ENCODE results near the gene ANKH.

Gene ANKH

DNA sequence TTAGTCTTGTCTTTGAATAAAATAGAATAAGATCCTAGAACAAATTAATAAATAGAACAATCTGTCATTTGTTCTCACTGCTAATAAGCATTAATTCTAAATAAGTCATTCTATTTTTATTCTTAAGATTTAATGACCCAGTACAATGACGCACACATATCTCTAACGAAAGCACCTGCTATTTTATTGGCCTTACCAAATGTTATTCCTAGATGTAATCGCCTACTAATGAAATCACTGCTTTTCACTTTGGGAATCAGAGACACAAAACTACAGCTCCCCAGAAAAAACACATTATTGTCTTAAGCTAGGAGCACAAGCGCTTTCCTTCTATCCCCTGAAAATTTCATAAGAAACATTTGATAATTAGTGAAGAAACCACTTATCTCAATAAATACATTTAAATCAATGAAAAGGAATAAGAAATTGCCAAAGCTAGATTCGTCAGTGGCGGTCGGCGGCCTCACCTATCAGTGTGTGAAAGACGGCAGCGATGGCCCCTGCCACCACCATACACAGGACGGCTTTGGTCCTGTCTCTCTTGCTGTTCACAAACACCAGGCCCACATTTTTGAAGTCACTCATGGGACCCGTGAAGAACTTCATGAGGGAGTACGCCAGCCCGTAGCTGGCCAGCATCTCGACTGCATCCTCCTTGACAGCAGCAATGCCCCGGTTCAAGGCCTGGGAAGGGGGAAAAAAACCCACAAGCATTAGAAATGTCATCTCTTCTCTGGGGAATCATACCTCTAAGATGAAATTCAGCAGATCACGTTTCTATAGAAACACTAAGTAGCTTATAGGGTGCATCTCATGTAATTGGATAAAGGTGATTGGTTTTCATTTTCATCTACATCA is 102.8 kb downstream of the ANKH start:
- no peak for FAIRE-seq
- DNase-seq (ENCODE audit: insufficient read length, low spot score), result no peak
- TF ChIP-seq POLR2A (IDR thresholded peaks at IDR 0.05; ENCODE audit: low read depth, low read length), result no peak

DNA sequence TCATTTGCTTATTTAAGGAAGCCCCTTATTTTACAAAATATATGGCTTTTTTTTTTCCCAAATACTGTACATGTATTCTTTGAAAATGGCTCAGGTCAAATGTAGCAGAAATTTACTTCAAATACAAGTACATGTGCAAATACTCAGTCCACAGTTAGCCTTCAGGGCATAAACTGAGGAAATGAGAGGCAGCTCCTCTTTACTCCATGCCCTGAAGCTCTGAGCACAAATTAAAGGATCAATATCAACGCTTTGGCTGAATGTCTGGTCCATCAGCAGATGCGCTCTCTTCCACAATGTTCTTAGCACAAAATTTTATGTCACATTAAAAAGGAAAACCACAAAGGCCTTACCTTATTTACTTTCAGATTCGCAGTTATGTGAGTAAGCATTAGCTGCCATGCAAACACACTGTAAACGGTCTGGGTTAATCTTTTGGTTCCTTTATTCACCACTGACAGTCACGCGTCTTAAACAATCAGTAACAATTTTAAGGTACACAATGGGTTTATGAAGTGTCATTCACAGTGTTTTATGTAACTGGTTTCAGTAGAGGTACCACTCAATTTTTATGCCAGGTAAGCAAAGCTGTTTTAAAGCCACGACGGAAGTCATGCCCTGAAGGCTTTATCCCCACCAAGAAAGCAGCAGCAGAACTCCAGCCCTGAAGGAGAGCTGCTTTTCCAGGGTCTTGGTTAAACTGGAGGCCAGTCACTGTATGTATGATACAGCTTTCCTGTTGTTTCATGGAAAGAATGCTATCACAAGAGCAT is 103.7 kb downstream of the ANKH start:
- DNase-seq (ENCODE audit: insufficient read length, low spot score) (no peak), FAIRE-seq (no peak)
- no peak for TF ChIP-seq POLR2A (IDR thresholded peaks at IDR 0.05; ENCODE audit: low read depth, low read length)

DNA sequence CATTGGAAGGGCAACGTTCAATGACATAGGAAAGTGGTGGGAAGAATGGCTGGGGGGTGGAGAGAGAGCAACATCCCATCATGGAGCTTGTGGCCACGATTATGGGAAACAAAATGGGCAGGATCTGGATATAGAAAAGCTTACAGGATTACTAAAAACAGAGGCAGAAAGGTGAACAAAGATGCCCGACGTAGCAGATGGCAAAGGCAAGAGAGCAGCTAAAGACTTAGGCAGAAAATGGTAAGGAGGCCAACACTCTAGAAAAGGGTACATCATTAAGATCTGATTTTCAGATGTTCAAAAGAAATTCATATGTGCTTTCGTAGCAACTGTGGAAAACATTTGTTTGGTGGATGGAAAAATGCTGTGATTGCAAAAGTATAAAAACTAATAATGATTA is 104.5 kb downstream of the ANKH start:
- TF ChIP-seq POLR2A (IDR thresholded peaks at IDR 0.05; ENCODE audit: low read depth, low read length), result no peak
- DNase-seq (ENCODE audit: insufficient read length, low spot score), result no peak
- no peak for FAIRE-seq

DNA sequence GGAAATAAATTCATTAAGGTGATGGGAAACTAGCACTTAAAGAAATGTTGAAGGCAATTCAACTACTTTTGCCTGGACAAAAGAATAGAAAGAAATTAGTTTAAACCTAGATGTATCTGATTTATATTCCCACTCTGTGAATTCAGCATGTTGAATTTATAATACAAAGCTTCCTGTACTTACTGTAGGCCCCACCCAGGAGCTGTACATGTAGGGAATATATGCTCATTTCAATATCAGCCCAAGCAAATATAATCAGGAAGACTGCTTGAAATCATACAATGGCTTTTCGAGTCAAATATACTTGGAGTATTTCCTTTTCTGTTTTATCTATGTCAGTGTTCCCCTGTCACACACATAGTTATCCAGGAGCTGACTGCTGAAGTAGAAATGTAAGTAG is 105.0 kb downstream of the ANKH start:
- no peak for TF ChIP-seq POLR2A (IDR thresholded peaks at IDR 0.05; ENCODE audit: low read depth, low read length)
- FAIRE-seq (no peak), DNase-seq (ENCODE audit: insufficient read length, low spot score) (no peak)

DNA sequence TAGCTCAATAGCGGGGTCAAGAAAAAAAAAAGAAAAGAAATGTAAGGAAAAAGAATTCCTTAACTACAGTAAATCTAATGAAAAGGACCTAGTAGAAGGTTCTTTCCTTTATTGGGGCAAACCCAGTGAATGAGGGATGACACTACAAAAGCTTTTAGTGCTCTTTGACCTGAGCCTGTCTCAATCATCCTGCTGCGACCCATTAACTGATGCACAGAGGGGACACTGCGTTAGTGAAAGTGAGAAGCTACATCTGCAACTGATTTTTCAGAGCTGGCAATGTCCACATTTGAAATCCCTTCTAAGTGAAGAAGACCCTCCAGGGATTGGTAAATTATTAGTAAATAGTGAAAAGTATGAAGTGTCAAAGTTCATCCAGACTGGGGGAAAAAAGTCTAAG is 106.0 kb downstream of the ANKH start:
- FAIRE-seq, result no peak
- no peak for TF ChIP-seq POLR2A (IDR thresholded peaks at IDR 0.05; ENCODE audit: low read depth, low read length)
- DNase-seq (ENCODE audit: insufficient read length, low spot score), result no peak

DNA sequence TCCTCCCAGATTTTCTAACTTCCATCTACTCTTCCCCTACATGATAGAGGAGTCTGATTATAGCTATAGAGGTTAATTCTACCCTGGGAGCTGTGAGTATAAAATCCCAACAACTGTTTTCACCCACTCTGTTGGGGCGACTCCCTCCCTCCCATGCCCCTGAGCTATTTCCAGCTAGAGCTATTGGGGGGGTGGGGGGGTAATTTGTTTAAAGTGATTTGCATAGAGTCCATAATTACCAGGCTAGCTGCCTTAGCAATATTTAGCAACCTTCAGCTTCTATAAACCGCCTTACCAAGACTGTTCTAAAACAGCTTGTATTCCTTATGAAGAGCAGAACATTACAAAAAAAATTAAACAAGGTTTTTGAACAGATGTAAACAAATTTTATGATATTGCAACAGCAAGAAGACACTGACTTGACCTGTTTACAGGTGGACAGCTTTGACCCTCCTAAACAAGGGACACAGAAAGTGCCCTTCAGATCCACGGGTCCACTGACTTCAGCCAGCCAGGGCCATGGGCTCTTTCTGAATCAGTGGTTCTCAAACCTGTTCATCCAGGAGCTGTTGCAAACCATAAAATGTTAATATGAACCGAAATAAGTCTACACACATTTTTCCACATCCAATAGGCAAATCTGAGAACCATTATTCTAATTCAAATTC is 108.9 kb downstream of the ANKH start:
- no peak for TF ChIP-seq POLR2A (IDR thresholded peaks at IDR 0.05; ENCODE audit: low read depth, low read length)
- no peak for DNase-seq (ENCODE audit: insufficient read length, low spot score)
- FAIRE-seq, result no peak

DNA sequence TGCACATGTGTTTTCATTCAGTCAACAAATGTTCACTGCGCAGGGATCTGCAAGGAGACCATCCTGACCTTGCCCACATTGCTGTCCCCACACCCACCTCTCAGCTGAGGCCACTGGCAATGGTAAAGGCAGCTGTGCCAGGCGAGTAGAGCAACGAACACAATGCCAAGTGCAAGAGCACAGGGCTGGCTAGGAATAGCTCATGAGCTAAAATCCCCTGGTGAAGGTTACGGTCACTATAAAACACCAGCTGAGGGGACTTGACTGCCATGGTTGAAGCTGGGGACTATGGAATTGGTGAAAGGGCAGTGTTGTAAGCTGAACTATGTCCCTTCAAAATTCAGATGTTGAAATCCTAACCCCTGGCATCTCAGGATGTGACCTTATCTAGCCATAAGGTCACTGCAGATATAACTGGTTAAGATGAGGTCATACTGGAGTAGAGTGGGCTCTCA is 111.0 kb downstream of the ANKH start:
- TF ChIP-seq POLR2A (IDR thresholded peaks at IDR 0.05; ENCODE audit: low read depth, low read length), result no peak
- no peak for FAIRE-seq
- DNase-seq (ENCODE audit: insufficient read length, low spot score), result no peak

DNA sequence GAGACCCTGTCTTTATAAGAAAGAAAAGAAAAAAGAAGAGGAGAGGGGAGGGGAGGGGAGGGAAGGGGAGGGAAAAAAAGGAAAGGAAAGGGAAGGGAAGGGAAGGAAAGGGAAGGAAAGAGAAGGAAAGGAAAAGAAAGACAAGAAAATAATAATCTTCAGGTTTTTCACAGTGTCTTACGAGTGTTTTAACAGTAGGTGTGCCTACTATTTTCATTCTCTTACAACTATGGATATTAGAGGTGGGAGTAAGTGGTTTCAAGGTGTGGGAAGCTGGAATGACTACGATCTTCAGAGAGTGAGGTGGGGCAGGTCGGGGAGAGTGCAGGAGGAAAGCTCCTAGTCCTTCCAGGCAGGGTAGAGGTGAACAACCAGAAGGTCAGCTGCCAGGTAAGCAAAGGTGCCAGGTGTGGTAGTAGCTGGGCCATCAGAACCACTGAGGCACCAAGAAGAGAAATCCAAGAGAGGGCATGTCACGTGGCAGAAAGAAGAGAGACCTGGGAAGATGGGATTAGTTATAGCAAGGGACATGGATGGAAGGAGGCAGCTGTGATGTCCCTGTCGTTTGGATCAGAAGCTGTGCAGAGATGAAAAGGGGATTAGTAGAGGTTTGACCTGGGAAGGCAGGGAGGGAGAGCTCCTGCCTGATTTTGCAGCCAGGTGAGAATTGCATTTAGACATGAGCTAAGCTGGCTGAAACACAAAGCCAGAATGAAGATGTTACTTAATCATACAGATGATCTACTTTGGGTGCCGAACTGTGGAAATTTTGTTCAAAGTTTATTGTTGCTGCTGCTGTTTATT is 111.6 kb downstream of the ANKH start:
- DNase-seq (ENCODE audit: insufficient read length, low spot score) (no peak), FAIRE-seq (no peak)
- no peak for TF ChIP-seq POLR2A (IDR thresholded peaks at IDR 0.05; ENCODE audit: low read depth, low read length)

DNA sequence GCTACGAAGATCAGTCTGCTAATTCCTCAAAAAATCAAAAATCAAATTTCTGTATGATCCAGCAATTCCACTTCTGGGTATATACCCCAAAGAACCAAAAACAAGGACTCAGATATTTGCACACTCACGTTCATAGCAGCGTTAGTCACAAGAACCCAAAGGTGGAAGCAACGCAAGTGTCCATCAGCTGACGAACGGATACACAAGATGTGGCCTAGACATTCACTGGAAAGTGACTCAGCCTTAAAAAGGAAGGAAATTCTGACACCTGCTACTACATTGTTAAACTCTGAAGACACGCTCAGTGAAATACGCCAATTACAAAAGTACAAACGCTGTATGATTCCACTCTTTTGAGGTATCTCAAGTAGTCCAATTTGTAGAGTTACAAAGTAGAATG is 113.7 kb downstream of the ANKH start:
- DNase-seq (ENCODE audit: insufficient read length, low spot score) (no peak), FAIRE-seq (no peak)
- no peak for TF ChIP-seq POLR2A (IDR thresholded peaks at IDR 0.05; ENCODE audit: low read depth, low read length)

DNA sequence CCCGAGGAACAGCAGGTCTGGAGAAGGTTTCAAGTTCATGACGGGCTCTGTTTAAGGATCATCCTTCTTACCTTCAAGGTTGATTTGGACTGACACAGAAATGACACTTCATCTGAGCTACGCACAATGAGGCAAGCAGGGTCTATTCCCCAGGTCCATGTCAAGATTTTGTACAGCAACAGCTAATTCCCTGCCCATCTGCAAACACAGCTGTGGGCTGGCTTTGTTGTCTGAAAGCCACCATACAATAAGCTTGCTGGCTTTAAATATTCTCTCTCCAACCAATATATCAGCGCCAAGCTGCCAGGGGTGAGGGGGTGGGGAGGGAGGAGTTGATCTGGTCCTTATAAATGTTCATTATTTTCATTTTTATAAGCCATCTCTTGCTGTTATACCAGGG is 115.1 kb downstream of the ANKH start:
- DNase-seq (ENCODE audit: insufficient read length, low spot score), result no peak
- TF ChIP-seq POLR2A (IDR thresholded peaks at IDR 0.05; ENCODE audit: low read depth, low read length), result no peak
- FAIRE-seq, result no peak

DNA sequence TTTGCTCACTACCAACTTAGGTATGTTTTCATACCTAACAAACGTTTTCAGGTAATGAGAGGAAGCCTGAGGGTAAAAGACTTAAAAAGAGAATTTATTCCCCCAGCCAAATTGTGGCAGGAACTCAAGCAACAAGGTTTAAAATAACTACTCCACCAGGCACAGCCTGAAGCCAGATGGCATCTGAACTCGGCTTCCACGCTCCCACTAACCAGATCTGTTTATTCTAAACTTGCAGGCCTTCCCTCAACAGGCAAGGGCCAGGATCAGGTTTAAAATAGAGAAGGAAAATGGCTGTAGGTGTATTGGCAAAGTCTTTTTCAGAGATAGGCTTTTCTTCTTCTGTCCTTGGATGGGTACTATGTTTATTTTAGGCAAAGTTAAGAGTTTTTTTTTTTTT is 117.6 kb downstream of the ANKH start:
- TF ChIP-seq POLR2A (IDR thresholded peaks at IDR 0.05; ENCODE audit: low read depth, low read length), result no peak
- no peak for FAIRE-seq
- no peak for DNase-seq (ENCODE audit: insufficient read length, low spot score)

DNA sequence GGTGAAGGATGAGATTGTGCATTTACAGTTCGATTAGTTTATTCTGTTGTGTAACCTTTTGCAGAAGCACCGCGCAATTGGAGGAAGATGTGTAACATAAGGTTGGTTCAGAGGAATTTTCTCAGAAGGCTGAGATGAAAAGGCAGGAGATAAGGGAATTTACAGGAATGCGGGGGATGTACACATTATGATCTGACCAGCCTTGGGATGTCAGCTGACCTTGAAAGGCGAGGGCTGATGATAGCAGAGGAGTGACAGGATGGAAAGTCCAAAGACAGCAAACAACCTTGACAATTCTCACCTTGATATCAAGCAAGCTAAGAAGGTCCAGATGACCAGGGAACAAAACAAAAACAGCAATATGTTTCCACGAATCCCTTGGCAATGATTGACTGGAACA is 118.3 kb downstream of the ANKH start:
- FAIRE-seq (no peak), DNase-seq (ENCODE audit: insufficient read length, low spot score) (no peak)
- TF ChIP-seq POLR2A (IDR thresholded peaks at IDR 0.05; ENCODE audit: low read depth, low read length), result no peak

DNA sequence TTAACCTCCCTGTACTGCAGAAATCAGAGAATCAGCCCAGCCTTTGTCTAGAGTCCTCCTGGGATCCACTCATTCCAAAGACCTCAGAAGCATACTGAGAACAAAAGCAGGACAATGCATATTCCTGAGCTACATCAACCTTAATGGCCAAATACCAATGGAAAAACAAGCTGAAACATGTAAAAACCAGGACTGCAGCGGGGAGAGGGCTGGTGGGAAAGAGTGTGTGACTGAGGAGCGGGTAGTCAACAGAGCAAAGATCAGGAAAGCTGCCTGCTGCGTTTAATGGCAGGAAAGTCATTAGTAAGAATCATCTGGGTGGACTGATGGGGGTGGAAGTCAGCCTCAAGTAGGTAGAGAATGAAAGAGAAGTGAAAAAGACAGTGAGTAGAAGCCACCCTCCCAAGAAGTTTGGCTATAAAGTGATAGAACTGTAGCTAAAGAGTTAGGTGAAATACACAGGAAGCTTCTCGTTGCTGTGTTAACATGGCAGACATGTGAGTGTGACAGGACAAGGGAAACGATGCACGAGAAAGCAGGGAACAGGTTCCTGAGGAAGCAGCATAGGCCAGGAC is 119.0 kb downstream of the ANKH start:
- DNase-seq (ENCODE audit: insufficient read length, low spot score), result no peak
- FAIRE-seq, result no peak
- TF ChIP-seq POLR2A (IDR thresholded peaks at IDR 0.05; ENCODE audit: low read depth, low read length), result no peak
